KG1 (cell line): ENCODE results near the gene FDXR.

Experiments used
- DNase-seq: peaks from one replicate; lab custom pipeline; 2025; lab: John Stamatoyannopoulos, UW

Gene FDXR

DNA sequence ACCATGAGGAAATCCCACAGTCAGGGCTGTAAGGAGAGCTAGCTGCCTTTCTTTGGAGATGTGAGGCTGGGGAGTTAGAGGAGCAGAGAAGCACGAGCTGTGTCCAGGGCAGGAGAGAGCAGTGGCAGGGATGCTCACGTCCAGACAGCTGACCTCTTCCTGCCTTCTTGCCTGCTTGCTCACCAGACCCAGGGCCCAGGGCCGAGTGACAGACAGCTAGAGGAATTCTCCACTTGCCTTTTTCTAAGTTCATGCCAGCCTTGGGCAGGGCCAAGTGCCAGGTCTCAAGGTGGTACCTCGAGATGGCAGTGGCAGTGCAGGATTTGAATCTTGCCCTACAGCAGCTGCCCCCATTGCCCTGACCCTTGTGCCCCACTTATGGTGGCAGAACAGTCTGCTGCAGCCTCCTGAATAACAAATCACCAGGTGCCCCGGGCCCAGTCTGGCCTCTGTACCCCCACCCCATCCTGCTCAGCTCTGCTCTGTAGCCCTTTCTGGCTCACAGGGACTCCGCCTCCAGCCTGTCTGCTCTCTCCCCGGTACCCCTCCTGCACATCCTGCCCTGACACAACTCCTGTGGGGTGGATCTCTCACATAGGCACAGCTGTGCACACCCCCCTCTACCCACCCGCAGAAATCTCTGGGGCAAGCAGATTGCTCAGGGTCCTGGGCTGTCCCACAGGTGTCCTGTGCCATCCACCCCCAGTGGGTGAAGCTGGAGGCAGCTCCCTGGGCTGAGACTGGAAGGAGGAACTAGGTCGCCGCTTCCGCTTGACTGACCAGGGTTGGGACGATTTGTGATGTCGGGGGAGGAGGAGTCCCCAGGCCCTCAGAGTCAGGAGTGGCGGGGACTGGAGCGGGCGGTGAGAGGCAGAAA lies 39.1 kb downstream of the FDXR start:
- no peak for DNase-seq

DNA sequence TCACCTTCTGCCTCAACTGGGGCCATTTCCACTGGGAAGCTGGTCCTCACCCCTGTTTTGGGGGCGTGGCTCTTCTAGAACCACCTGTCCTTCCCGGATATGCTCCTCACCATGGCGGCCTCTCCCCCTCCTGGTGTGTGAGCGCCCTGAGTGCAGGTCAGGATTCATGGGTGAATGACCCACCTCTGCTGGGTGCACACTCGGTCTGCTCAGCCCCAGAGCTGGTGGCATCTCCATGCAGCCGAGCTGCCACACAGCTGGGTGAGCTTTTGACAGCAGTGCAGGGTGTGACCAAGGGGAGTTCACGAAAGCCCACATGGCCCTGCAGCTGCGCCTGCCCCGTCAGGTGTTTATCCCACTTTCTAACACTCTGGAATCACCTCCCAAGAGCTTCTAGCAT lies 40.4 kb downstream of the FDXR start:
- DNase-seq = no peak

DNA sequence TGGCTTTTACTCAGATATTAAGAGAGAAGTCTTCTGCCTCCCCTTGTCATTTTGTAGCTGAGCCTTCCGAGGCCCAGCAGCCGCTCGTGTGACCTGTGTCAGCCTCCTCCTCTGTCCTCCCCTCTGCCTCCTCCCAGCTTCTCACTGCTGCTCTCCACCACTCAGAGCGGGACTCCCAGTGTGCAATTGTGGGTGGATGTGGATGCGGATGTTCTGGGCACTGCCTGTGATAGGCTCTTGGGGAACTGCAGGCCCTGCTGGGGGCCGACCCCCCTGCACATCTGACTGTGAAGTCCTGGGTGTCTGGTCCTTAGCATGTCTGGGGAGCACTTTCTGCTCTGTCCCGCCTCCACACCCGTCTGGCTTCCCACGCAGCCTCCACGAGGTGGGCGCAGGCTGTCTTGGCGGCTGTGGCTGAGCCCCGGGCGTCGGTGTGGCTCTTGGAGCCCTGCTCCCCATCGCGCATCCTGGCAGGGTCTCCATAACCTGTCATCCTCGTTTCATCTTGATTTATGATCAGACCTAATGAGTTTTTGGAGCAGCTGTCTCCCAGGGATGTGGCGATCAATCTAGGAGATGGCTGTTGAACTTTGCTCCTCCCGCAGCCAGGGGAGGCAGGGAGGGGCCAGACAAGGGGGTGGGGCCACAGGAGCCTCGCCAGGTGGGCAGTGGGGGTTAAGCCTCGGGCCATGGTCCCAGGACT lies 41.2 kb downstream of the FDXR start:
- no peak for DNase-seq

DNA sequence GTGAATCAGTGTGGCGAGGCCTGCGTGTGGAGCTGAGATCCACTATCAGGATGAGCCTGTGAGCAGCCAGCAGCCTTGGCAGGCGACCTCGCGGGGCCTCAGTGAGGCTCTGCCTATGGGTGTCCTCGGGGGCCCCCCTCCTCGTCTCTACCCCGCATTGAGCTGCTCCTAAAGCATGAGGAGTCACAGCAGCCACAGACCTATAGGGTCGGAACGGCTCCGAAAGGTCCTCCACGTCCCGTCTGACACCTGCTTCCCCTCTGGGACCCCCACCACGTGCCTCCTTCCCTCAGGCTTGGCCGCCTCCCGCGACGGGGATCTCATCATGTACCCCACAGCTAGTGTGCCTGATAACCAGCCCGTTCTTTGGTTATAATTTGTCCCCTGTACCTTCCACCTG lies 41.9 kb downstream of the FDXR start:
- no peak for DNase-seq

DNA sequence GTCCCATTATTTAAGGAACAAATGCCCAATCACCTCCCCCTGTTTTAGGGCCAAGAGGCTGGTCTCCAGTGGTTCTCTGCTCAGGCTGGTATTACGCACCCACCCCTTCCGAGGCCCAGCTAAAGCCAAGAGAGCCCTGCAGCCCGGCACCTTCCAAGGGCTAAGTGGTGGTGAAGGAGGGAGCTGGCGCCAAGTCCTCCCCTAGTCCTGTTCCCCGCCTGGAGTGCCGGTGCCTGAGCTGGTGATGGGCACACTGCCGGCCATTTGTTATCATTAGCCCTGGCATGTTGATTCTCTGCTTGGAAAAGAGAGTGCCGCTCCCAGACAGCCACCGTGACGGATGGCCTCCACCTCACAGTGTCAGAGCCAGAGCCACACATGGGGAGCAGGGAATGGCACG lies 45.0 kb downstream of the FDXR start:
- no peak for DNase-seq

DNA sequence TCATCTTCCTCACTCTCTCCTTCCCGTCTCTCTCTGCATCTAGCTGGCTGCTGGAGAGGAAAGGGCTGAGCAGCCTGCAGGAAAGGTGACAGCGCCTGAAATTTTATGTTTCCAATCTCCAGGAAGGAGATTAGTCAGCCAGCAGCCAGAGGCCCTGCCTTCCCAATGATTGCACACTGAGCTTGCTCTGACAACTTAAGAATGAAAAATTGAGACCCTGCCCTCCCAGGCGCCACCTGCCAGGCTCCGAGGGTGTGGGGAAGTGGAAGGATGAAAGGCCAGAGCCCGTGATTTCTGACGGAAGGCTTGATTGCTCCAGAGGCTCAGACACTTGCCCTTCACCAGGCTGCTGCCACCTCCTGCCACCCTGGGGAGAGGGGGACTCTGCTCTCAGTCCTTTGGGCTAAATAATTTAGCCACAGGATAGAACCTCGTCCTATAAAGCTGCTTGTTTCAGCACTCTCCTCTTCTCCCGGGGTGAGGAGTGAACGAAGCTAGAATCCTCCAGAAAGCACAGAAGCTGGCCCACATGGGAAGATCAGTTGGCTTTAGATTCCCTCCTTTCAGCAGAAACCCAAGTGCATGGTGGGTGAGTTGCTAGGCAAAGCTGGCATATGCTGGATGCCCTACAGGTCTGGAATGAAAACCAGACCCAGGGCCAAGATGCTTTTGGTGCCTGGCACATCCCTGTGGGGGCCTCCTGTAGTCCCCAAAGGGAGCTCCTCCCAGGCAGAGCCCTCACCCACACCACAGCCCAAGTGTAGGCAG lies 46.7 kb downstream of the FDXR start:
- DNase-seq = no peak

DNA sequence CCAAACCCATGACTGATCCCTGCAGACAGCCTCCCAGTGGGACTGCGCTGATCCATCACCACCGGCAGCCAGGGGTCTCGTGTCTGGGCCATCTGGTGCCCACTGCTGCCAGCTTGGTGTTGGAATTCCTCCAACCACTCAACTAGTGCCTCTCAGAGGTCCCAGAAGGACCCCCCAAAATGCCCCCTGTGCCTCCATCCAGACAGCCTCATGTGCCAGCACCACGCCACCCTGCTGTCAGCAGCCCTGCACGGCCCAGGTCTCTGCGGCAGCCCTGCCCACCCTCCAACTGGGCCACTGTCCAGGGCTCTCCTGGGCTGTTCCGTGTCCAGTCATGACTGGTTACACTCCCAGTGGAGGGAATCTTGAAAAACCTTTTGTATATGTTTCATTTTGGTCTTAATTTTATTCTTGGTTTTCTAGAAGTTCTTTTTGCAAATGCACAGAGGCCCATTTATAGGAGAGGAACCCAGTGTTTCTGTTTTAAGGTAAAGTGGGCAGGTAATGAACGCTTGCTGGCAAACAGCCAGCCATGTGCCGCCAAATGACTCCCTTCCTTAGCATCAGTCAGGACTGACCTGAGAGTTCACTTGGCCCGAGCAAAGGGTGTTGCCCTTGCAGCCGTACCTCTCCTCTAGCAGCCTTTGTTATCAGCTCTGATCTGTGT lies 47.7 kb downstream of the FDXR start:
- DNase-seq = no peak

DNA sequence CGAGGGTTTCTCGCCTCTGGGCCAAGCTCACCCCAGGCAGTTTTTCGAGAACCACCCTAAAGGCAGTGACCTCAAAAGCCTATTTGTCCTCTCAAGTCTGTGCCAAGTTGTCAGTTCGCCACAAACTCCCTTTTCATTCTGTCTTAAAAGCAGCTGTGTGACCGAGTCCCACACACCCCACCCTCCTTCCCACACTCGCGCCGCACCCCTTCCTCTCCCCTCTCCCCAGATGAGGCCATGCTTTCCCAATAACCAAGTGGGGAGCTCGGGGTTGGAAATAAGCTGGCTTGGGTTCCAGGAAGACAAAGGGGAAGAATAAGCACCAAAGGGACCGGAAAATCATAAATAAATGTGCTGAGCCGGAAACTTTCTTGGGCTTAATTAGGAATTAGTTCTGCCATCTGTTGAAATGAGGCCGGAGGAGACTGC lies 49.8 kb downstream of the FDXR start:
- DNase-seq = no peak

DNA sequence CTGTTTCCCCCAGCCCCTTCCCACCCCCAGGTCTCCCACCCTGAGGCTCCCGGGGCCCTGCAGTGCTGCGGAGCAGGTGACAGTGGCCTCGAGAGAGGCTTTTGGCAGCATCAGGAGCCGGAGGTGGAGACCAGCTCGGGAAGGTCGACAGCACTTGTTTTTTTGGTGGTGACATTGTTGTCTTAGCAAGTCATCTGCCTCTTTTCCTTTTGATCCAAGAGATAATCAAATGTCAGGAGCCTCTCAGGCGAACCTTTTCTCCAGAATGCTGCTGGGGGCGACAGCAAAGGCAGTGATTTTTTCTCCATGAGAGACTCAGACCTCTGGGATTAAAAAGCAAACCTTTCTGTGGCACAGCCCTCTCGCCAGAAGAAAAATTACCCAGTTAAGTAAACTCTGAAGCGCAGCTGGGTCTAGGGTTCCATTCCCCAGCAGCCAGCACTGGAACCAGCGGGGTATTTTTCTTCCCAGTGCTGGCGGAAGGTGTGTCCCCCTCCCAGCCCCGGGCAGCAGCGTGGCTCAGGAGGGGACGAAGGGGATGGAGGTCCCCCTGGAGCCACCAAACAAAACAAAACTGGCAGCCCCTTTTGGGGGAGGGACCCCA lies 50.4 kb downstream of the FDXR start:
- DNase-seq = no peak

DNA sequence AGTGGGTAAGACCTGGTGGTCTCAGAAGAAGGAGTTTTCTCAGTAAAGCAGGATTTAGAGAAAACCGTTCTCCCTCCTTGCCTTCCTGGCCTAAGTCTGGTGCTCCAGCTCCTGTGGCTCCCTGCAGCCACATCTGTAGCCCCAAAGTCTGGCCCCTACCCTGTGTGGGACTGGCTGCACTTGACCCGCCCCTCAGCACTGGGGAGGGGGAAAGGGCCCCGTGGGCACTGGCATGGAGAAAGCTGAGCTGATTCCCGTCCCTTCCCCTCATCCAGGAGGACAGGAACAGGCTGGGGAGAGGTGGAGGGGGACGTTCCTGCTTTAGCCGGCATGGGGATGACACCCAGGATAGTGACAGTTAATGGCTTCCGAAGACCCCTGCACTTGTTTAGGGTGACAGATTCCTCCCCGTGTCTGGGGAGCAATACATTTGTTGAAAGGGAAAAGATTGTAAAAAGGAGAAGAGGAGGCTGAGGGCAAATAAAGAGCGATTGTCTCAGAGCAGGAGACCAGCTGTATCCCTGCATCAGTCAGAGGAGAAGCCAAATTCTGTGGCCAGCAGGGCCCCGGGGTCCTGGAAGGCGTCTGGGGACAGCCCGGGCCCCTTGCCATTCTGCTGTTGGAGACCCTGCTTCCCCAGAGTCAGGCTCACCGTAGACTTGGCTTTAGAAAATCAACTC lies 51.0 kb downstream of the FDXR start:
- DNase-seq = no peak

DNA sequence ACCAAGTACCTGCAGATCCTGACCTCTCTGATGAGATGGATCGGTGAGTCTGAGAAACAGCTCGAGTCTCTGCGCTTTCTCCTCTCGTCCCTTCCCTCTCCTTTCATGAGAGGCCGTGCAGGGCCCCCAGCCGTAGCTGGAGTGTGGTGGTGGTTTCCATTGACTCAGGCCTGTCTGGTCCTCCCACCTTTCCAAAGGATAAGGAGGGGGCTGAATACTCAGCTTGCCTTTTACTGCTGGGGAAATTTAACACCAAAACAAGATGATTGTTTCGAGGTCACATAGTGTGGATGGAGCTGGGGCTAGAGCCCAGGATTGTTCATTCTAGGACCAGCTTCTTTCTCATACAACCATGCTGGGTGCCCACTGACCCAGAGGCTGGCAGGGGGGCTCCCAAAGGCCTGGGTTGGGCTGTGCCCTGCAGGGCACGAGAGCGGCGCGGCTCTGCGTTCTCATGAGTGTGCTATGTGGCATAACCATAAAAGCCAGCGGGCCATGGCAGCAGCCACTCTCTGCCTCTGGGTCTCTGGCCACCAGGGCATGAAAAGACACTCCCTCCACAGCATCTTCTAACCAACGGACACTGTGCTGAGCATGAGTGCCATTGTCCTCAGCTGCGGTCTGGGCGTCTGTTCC lies 52.9 kb downstream of the FDXR start:
- no peak for DNase-seq

DNA sequence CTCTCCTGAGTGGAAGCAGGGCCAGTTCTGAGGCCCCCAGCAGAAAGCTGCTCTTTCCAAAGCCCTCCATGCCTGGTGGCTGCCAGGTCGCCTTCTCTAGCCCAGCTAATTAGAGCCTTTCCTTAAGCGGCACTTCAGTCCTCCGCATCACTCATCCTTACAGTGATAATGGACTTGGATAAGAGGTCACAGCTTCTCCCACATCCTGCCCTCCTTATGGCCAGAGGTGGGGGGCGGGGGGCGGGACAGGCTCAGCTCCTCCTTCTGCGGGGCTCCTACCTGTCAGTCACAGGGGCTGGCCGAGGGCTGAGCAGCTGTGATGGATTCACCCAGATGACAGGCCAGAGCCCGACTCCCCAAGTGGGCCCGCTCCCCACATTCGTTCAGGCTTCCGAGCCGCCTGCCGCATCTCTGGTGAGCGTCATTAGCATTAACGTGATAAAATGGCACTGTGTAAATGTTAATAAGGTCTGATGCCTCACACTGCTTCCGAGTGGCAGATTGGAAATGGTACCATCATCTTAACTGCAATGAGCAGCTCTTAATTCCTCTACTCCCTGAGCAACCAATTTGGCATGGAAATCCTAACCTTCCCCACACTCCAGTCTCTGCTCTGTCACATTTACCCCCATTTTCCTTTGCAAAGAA lies 54.4 kb downstream of the FDXR start:
- no peak for DNase-seq

DNA sequence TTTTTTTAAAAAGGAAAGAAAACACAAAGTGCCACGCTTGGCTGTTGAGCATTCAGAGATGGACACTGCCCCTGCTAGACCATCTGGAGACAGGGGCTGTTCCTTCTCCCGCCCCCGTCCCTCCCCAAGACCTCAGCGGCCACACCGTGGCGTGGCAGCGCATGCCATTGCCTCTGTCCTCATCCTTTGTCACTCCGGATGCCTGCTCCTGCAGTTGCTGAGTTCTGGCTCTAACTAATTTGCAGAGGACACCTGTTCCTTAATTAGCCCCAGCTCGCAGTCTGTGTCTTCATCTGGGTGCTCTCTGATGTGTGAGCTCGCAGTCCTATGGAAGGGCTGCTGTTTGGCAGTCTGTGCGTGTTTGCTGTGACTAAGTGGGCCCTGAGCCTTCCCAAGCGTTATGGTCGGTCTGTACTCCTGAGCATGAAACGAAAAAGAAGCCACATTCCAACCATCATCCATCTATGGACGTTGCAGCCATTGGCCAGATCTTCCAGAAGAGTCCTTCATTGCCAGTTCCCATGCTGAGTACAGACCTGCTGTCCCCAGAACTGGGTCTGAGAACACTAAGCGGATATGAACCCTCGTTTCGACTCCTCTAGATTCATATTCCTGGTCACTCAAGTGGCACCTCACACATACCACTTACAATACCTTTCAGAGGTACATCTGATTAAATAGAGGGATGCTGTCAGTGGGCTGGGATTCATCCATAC lies 55.7 kb downstream of the FDXR start:
- no peak for DNase-seq

DNA sequence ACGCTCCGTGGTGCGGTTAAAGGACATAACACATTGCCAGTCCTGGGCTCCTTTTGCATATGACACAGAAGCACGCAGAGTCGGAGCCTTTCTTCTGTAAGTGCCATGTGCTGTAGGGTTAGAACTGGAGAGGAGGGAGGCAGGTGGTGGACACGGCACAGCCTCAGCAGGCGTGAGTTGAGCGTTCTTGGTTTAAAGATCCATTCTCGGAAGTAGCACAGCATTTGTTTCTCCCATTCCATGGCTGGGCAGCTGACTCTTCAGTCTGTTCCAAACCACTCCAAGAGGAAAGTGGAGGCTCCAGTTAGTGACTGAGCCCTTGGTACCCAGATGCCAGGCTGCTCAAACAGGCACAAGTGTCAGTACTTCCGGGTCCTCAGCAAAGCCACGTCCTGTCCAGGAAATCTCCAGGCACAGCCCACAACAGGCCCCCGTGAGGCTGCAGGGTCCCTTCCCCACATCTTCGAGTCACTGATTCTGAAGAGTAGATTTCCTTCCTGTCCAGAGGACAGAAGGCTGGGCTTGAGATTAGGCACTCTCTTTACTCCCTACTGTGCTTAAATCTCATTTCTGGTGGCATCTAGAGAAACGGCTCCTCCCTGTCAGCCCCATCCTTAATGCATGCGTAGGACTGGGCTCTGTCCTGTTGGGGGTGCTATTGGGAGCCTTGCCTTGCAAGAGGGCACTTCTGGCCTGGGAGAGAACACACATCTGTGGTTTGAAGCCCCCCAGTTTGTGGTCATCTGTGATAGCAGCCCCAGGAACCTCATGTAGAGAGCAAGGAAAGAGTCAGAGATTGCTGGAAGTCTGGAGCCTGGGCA lies 57.0 kb downstream of the FDXR start:
- peak; percentile 4 for DNase-seq

DNA sequence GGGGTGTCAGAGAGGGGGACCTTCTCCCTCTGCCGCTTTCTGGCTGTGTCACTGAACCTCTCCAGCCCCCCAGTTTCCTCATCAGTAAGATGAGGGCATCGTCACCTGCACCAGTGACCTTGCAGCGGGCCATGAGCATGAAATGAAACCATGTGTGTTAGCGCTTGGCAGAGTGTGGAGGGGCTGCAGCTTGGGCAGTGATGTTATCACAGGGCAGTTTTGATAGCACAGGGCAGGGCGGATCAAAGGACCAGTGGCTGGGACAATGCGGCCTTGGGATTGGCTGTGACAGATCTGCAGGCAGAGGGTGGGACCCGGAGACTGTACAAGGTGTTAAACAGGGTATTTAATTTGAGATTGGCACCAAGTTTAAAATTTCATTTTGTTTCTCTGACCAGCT lies 57.7 kb downstream of the FDXR start:
- no peak for DNase-seq

DNA sequence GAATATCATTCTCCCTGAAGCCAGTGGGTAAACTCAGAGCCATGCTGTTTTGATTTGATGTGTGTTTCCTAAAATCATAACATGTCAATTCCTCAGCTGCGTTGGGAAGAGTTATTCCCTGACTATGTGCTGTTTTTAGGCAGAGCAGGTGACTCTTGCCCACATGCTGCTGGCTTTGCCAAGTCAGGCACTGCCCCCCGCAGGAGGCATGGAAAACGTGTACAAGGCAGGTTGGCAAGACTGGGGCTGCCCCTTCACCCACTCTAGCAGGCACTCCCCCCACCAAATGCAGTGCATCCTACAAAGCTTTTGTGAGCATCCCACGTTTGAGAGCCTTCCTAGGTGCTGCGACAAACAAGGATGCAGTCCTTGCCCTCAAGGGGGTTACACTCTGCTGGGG lies 58.3 kb downstream of the FDXR start:
- DNase-seq = no peak
